PC-3 (cell line): ENCODE data around the gene KRT85.

ENCODE experiments used
- CTCF ChIP-seq: fragments of 300-600 bp; sonication (generic); conservative IDR thresholded peaks from 2 replicates; pipeline ENCODE4 v1.5.1; 2017; ENCODE audit warnings: antibody characterized with exemption, low read depth, mild to moderate bottlenecking, low read length
- EZH2 ChIP-seq: fragments of 300-600 bp; sonication (generic); IDR thresholded peaks from one replicate; pipeline ENCODE4 v1.6.1; 2017; ENCODE audit warnings: antibody characterized with exemption, mild to moderate bottlenecking, low read length; ENCODE audit not compliant: unreplicated experiment

- TF ChIP-seq EZH2, result no peak
- TF ChIP-seq CTCF, result no peak
These were observed 49.5 kb upstream of the KRT85 start for GRCh38 chr12:52416795-52417194.
